Epithelial cell of proximal tubule (primary cell): ENCODE measurements around the gene TMIGD1. TPM values are rescaled to one million over a fixed set of nuclear protein-coding genes. Genes with fewer than 3 reads are reported as not detected.

Experiments
- DNase-seq: peaks from one replicate; pipeline ENCODE4 v3.0.0-alpha.2; 2011; ENCODE audit warnings: low read depth
- H3K4me3 ChIP-seq: 2 replicates; pipeline ENCODE4 v1.5.1; 2011; ENCODE audit warnings: low read depth, mild to moderate bottlenecking, low read length
- total RNA-seq: library from RNA; depleted of rRNA; stranded (reverse); fragments of >200 nt; gene quantifications from 2 replicates; pipeline ENCODE4 v1.2.3, GENCODE V29; 2015
- TF ChIP-seq, protein P1 (sequence below): conservative IDR thresholded peaks from 2 replicates; pipeline ENCODE4 v1.5.1; 2012; ENCODE audit warnings: low read depth, mild to moderate bottlenecking, low read length

TMIGD1 gene
- total RNA-seq, 1 donor from 2014 or later: not detected

- TF ChIP-seq, protein P1, sequence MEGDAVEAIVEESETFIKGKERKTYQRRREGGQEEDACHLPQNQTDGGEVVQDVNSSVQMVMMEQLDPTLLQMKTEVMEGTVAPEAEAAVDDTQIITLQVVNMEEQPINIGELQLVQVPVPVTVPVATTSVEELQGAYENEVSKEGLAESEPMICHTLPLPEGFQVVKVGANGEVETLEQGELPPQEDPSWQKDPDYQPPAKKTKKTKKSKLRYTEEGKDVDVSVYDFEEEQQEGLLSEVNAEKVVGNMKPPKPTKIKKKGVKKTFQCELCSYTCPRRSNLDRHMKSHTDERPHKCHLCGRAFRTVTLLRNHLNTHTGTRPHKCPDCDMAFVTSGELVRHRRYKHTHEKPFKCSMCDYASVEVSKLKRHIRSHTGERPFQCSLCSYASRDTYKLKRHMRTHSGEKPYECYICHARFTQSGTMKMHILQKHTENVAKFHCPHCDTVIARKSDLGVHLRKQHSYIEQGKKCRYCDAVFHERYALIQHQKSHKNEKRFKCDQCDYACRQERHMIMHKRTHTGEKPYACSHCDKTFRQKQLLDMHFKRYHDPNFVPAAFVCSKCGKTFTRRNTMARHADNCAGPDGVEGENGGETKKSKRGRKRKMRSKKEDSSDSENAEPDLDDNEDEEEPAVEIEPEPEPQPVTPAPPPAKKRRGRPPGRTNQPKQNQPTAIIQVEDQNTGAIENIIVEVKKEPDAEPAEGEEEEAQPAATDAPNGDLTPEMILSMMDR: no peak
- H3K4me3 ChIP-seq: peak within 1 kb of the TSS; percentile 89
- DNase-seq: no peak
Measured at GRCh38 chr17:30378825-30379302, 45.0 kb upstream of the TMIGD1 start, which contains the start of gene CPD. CPD (plus strand) TSS chr17:30378927; CDS start chr17:30378981, 54 bp downstream.

DNA sequence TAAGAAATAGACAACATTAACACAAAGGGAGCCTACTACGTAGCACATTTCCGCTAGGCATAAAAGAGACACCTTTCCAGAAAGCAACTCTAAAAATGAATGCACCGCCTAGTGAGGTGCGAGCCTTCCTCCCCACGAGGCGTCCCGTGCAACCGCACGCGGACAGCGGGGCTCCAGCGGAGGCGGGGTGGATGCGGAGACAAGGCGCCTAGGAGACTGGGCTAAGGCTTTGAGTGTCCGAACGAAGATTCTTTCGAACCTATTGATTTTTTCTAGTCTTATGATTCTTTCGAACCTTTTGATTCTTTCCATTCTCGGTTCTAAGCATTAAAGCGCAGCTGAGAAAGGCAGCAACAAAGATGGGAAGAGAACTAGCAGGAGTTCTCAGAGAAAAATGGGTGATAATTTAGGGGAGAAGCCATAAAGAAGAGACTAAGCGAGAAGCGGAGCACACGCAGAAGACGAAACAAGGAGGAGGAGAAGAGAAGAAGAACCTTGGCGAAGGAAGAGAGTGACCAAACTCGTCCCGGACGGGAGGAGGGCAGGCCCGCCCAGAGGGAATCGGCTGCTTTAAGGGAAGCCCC is 44.5 kb upstream of the TMIGD1 start:
- DNase-seq: no peak
- TF ChIP-seq, protein P1: no peak
- peak overlapping the region; percentile 89 for H3K4me3 ChIP-seq

- H3K4me3 ChIP-seq: peak overlapping the region; percentile 89
- no peak for DNase-seq
- TF ChIP-seq, protein P1: no peak
Measured at GRCh38 chr17:30377574-30378240, 43.9 kb upstream of the TMIGD1 start.

DNA sequence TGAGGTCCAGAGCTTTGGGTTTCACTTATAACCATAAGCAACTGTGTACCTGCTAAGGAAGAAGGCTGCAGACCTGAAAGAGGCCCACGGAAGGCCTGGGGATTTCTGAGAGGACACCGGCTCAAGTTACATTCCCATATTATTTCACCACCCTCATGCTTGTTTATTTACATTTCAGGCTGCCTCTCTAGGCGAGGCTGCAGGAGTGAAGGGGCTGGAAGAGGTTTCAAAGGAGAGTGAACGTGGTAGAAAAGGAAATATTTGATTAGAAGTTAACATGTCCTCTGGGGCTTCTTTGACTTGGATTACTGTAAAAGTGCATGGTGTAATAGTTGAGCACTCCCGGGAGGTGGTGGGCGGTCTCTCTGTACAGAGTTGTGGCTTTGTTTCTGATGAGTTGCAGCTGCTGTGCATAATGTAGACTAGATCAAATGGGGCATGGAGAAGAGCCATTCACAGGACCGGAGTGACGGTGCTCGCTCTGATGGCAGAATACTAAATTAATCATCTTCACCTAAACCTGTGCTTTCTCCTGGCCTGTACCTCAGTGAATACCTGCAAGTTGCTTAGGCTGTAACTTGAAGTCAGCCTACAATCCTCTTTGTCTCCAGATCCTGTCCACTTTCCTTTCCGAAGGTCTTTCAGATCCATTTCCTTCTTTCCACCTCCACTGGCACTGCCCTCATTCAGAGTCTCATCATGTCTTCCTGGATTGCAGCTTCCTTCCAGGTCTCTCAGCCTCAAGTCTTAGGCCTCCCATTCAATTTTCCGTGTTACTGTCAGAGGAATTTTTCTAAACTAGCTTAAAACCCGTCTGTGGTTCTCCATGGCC is 43.0 kb upstream of the TMIGD1 start:
- TF ChIP-seq, protein P1: no peak
- DNase-seq: no peak

DNA sequence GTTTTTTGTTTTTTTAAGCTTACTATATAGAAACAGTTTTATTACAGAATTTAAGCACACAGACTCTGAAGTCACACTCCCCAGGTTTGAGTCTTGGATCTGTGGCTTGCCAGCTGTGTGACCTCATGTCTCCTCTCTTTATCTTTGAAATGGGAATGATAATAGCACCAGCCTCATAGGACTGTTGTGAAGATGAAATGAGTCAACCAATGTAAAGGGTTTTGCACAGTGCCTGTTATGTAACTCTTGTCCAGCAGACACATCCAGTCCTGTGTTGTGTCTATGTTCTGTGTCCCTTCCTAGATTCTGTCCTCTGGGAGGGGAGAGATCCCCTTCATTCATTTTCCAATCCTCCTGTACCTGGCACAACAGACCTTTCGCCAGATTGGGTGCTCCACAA is 41.8 kb upstream of the TMIGD1 start:
- no peak overlapping the region for H3K4me3 ChIP-seq
- TF ChIP-seq, protein P1: no peak
- no peak for DNase-seq

More for the DNA sequence above, 43.0 kb upstream of the TMIGD1 start:
- H3K4me3 ChIP-seq: no peak overlapping the region

DNA sequence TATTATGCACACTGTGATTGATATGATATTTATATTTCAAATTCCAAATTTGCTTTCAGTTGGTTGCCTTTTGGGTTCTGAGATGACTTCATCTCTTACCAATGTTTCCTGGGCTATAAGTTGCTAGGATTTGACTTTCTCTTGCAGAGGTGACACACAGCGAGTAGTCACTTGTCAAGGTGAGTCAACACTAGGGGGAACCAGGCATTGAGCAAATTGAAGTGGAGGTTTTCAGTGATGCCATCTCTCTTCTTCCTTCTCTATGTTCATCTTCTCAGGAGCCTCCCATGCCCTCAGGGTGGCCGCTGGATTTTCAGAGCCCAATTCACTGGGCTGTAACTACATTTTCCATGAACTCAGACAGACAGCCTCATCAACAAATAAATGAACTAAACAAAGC is 38.9 kb upstream of the TMIGD1 start:
- DNase-seq: no peak
- H3K4me3 ChIP-seq: no peak overlapping the region
- TF ChIP-seq, protein P1: peak; percentile 26
